SH-SY5Y (cell line): ENCODE results near the gene LEKR1.

Experiments used
- GATA2 ChIP-seq: IDR thresholded peaks from 2 replicates; pipeline ENCODE4 v1.6.1; 2011; ENCODE audit warnings: mild to moderate bottlenecking, low read depth, low read length
- GATA3 ChIP-seq: IDR thresholded peaks from 2 replicates; pipeline ENCODE4 v1.6.1; 2011; ENCODE audit warnings: low read depth, mild to moderate bottlenecking, low read length, moderate library complexity

DNA sequence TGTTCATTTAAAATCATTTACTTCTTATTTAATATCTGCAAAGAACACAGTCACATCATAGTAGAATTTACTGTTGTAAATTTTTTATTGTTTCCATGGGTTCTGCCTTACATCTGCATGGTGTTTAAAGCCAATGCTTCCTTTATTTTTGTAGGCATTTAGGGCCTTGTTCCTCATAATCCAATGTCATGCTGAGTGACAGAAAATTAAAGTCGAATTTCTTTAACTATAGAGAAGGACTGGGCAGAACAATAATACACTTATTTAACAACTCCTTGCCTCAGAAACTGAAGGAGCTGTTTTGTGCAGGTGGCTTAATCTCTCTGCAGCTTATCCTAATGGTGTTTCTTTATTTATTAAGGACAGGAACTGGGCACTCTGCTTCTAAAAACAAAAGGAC lies 149.6 kb downstream of the LEKR1 start:
- TF ChIP-seq GATA3 (no peak), GATA2 (no peak)
